GM19467 (cell line): Measurements from ENCODE around the gene TNFRSF1A.

Experiments
- ATAC-seq: cut with Tn5 transposase; IDR thresholded peaks from one replicate; pipeline ENCODE4 v1.9.1; 2021; ENCODE audit warnings: mild to moderate bottlenecking, moderate library complexity; ENCODE audit not compliant: unreplicated experiment

Gene TNFRSF1A

GRCh38 chr12:6341417-6342139 lies at the start of gene TNFRSF1A:
Gene TNFRSF1A (minus strand): TSS chr12:6342076. CDS start chr12:6341814, 262 bp downstream.
- ATAC-seq = no peak

- no peak for ATAC-seq
These were observed 49.1 kb upstream of the TNFRSF1A start for GRCh38 chr12:6391013-6391412.

- ATAC-seq = no peak
These were observed 48.4 kb upstream of the TNFRSF1A start for GRCh38 chr12:6390084-6390799.

GRCh38 chr12:6387541-6387940 lies 45.7 kb upstream of the TNFRSF1A start:
- ATAC-seq = no peak

- no peak for ATAC-seq
These were observed 44.6 kb upstream of the TNFRSF1A start for GRCh38 chr12:6386491-6386890.

- no peak for ATAC-seq
These were observed 44.2 kb upstream of the TNFRSF1A start for GRCh38 chr12:6386038-6386437.

GRCh38 chr12:6384499-6385436 lies 42.9 kb upstream of the TNFRSF1A start:
- no peak for ATAC-seq

- ATAC-seq = no peak
These were observed 42.0 kb upstream of the TNFRSF1A start, which contains the start of gene LTBR for GRCh38 chr12:6383572-6384498. Gene LTBR (plus strand): TSS chr12:6384162. CDS start chr12:6384359, 197 bp downstream.

GRCh38 chr12:6382982-6383381 lies 41.1 kb upstream of the TNFRSF1A start:
- no peak for ATAC-seq

GRCh38 chr12:6382371-6382770 lies 40.5 kb upstream of the TNFRSF1A start:
- no peak for ATAC-seq

GRCh38 chr12:6380141-6381121 lies 38.6 kb upstream of the TNFRSF1A start:
- ATAC-seq = no peak

- ATAC-seq = no peak
These were observed 37.0 kb upstream of the TNFRSF1A start for GRCh38 chr12:6378709-6379472.

GRCh38 chr12:6377667-6377994 lies 35.8 kb upstream of the TNFRSF1A start:
- no peak for ATAC-seq

- ATAC-seq = no peak
These were observed 35.2 kb upstream of the TNFRSF1A start for GRCh38 chr12:6376870-6377666.

GRCh38 chr12:6376079-6376869 lies 34.4 kb upstream of the TNFRSF1A start:
- no peak for ATAC-seq

GRCh38 chr12:6375269-6376078 lies 33.6 kb upstream of the TNFRSF1A start, which contains the start of gene SCNN1A:
Gene SCNN1A (minus strand): TSS chr12:6375563. CDS start chr12:6374783, 780 bp downstream.
- no peak for ATAC-seq
